OCI-LY3 (cell line): ENCODE data around the gene VCAM1.

Experiments
- H2AFZ ChIP-seq: fragments of 200-600, 300-600 bp; shearing (Covaris generic); 2 replicates; pipeline ENCODE4 v1.6.0; 2014; ENCODE audit warnings: antibody characterized with exemption, low read depth, low read length
- H3K27ac ChIP-seq: fragments of 200-600, 300-600 bp; sonication (generic); 2 replicates; pipeline ENCODE4 v1.5.1; 2014; ENCODE audit warnings: mild to moderate bottlenecking, low read length, moderate library complexity, mixed read lengths
- H3K27me3 ChIP-seq: fragments of 200-600, 300-600 bp; sonication (generic); 2 replicates; pipeline ENCODE4 v1.6.1; 2014; ENCODE audit warnings: low read depth, low read length, mixed read lengths
- H3K36me3 ChIP-seq: fragments of 200-600, 300-600 bp; sonication (generic); replicated peaks from 2 replicates; pipeline ENCODE3; 2014; ENCODE audit warnings: low read depth, low read length, mixed read lengths
- H3K4me1 ChIP-seq: fragments of 300-600, 200-600 bp; sonication (generic); 2 replicates; pipeline ENCODE4 v1.6.1; 2014; ENCODE audit warnings: low read length, mixed read lengths
- H3K4me2 ChIP-seq: fragments of 200-600, 300-600 bp; sonication (generic); 2 replicates; pipeline ENCODE4 v1.6.1; 2014; ENCODE audit warnings: low read length, mixed read lengths
- H3K4me3 ChIP-seq: fragments of 300-600, 200-600 bp; sonication (generic); 2 replicates; pipeline ENCODE4 v1.5.1; 2014; ENCODE audit warnings: antibody characterized with exemption, mild to moderate bottlenecking, low read length, moderate library complexity
- H3K79me2 ChIP-seq: fragments of 300-600, 200-600 bp; shearing (Covaris generic); 2 replicates; pipeline ENCODE4 v1.6.1; 2014; ENCODE audit warnings: mild to moderate bottlenecking, low read length, mixed read lengths
- H3K9ac ChIP-seq: fragments of 300-600, 200-600 bp; shearing (Covaris generic); 2 replicates; pipeline ENCODE4 v1.6.0; 2014; ENCODE audit warnings: mild to moderate bottlenecking, low read length, moderate library complexity
- H3K9me3 ChIP-seq: fragments of 200-600, 300-600 bp; shearing (Covaris generic); 2 replicates; pipeline ENCODE4 v1.6.1; 2014; ENCODE audit warnings: low read length, mixed read lengths; ENCODE audit not compliant: insufficient read depth
- H4K20me1 ChIP-seq: fragments of 200-600, 300-600 bp; sonication (generic); 2 replicates; pipeline ENCODE4 v1.6.1; 2016; ENCODE audit warnings: low read length, mixed read lengths; ENCODE audit not compliant: insufficient read depth
- CTCF ChIP-seq: fragments of 200-600, 300-600 bp; sonication (generic); IDR thresholded peaks from 2 replicates; pipeline ENCODE4 v1.5.1; 2014; ENCODE audit warnings: antibody characterized with exemption, low read length, low read depth
- EZH2phosphoT487 ChIP-seq: fragments of 200-600 bp; shearing (Covaris generic); IDR thresholded peaks from 2 replicates; pipeline ENCODE4 v1.6.1; 2018; ENCODE audit warnings: antibody characterized with exemption, mixed run types, low read depth

VCAM1 gene

GRCh38 chr1:100717218-100717617, 2.3 kb upstream of the VCAM1 start:
- H3K36me3 ChIP-seq, result no peaks in the 10 kb centered on the region
- no peak for TF ChIP-seq CTCF
- no peak for TF ChIP-seq EZH2phosphoT487
- H2AFZ ChIP-seq, result no peak overlapping the region
- H3K27ac ChIP-seq, result no peak overlapping the region
- no peak overlapping the region for H3K4me2 ChIP-seq
- H3K4me3 ChIP-seq, result no peak overlapping the region
- H3K9ac ChIP-seq, result no peak overlapping the region
- H3K9me3 ChIP-seq, result no peaks in the 10 kb centered on the region
- H3K4me1 ChIP-seq, result peaks cover 19% of the 10 kb centered on the region
- H3K27me3 ChIP-seq, result no peaks in the 10 kb centered on the region
- no peaks in the 10 kb centered on the region for H4K20me1 ChIP-seq
- no peaks in the 10 kb centered on the region for H3K79me2 ChIP-seq

GRCh38 chr1:100718581-100718980, 961 bp upstream of the VCAM1 start:
- no peak overlapping the region for H3K27ac ChIP-seq
- H4K20me1 ChIP-seq, result no peaks in the 10 kb centered on the region
- no peak for TF ChIP-seq EZH2phosphoT487
- no peak for TF ChIP-seq CTCF
- no peak overlapping the region for H3K9ac ChIP-seq
- H3K36me3 ChIP-seq, result no peaks in the 10 kb centered on the region
- no peak overlapping the region for H3K4me3 ChIP-seq
- H3K27me3 ChIP-seq, result no peaks in the 10 kb centered on the region
- no peaks in the 10 kb centered on the region for H3K79me2 ChIP-seq
- H3K9me3 ChIP-seq, result no peaks in the 10 kb centered on the region
- no peak overlapping the region for H2AFZ ChIP-seq
- no peak overlapping the region for H3K4me2 ChIP-seq
- H3K4me1 ChIP-seq, result peaks cover 19% of the 10 kb centered on the region

- Histone ChIP-seq H3K9me3 (no peaks in the 10 kb centered on the region), H3K36me3 (no peaks in the 10 kb centered on the region), H3K27me3 (no peaks in the 10 kb centered on the region), H3K4me1 (peaks cover 19% of the 10 kb centered on the region), H3K27ac (no peak overlapping the region), H3K9ac (no peak overlapping the region), H3K79me2 (no peaks in the 10 kb centered on the region), H3K4me2 (no peak overlapping the region; the same call in 1 of the 2 replicates), H4K20me1 (no peaks in the 10 kb centered on the region), H3K4me3 (no peak overlapping the region), H2AFZ (no peak overlapping the region)
- no peak for TF ChIP-seq EZH2phosphoT487
- TF ChIP-seq CTCF, result no peak
Measured at GRCh38 chr1:100720101-100720500, 559 bp downstream of the VCAM1 start.

GRCh38 chr1:100720751-100721150, 1.2 kb downstream of the VCAM1 start:
- no peak overlapping the region for H3K4me3 ChIP-seq
- H3K4me1 ChIP-seq, result peaks cover 19% of the 10 kb centered on the region
- no peaks in the 10 kb centered on the region for H4K20me1 ChIP-seq
- no peaks in the 10 kb centered on the region for H3K27me3 ChIP-seq
- no peaks in the 10 kb centered on the region for H3K79me2 ChIP-seq
- no peak overlapping the region for H3K9ac ChIP-seq
- H3K4me2 ChIP-seq, result no peak overlapping the region
- TF ChIP-seq CTCF (no peak), EZH2phosphoT487 (no peak)
- H3K27ac ChIP-seq, result no peak overlapping the region
- no peaks in the 10 kb centered on the region for H3K36me3 ChIP-seq
- no peaks in the 10 kb centered on the region for H3K9me3 ChIP-seq
- H2AFZ ChIP-seq, result no peak overlapping the region
